NCI-H2171 (cell line): ENCODE measurements around the gene TMEM127.
"Not testable (repeated sequence)": the region's sequence is repeated elsewhere in the genome, so short reads cannot be mapped to it uniquely, and the experiment has no call there.

Source experiments
- DNase-seq: peaks from one replicate; lab custom pipeline; 2025; lab: John Stamatoyannopoulos, UW

The TMEM127 gene

DNA sequence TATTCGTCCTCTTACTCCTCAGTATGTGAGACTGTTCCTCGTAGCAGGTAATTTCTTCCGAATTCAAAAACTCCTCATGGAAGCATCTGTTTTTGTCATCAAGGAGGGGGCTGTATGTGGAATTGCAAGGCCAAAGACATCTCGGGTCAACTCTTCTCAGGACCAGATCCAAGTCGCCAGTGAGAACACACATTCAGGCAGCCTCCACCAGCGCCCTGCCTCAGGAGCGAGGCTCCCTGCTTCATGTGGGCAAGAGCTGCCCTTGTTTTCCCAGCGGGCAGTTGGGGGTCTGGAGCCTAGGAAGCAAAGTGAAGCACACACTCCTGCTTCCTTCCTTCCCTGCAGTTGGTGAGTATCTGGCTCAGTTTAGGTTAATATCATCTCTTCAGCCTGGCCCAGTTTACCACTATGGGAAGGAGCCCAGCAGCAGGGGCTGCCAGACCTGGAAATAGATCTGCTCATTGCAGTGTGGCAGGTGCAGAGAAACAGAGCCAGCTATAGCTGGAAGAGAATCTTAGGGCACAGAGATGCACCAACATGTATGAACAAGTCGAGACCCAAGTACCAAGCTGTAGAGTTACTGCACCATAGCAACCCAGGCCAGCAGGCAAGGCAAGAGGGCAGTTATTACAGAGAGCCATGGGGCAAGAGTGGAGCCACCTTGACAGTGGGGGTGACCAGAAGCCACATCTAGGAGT is 25.3 kb downstream of the TMEM127 start:
- peak; percentile 46 for DNase-seq

DNA sequence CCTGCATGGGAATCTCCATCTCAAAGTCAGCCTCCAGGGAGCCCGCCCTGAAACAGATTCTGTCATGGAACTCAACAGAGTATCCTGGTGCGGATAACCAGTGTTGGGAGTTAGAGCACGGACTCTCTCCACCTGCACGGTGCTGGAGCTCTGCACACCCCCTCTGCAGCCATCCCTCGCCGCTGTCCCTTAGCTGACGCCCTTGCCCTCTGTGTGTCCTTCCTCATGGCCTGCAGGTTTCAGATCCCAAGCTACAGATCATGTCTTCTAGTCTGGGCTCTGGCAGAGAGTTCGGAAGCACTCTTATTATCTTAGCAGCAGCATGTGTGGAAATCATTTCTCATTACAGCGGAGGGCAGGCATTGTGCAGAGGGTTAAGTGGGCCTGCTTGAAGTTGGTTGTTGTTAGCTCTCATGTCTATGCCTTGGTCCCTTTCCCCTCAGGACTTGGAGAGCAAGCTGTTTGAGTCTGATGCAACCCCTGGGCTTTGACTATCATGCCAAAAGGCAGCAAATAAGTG is 26.0 kb downstream of the TMEM127 start:
- no peak for DNase-seq

DNA sequence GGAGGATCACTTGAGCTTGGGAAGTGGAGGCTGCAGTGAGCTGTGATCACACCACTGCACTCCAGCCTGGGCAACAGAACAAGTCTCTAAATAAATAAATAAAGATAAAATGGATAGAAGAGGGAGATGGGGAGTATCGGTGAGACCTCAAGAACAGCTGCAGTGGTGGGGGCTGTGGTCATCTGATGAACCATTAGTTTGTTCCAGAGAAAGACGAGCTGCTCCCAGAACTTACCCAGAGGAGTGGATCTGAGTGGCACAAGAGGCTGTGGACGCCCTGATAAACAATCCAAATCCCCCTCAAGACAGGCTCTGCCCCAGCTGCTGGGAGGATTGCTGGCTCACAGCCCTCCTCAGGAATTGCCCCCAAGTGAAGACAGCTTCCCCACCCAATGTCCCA is 26.7 kb downstream of the TMEM127 start:
- no peak for DNase-seq

DNA sequence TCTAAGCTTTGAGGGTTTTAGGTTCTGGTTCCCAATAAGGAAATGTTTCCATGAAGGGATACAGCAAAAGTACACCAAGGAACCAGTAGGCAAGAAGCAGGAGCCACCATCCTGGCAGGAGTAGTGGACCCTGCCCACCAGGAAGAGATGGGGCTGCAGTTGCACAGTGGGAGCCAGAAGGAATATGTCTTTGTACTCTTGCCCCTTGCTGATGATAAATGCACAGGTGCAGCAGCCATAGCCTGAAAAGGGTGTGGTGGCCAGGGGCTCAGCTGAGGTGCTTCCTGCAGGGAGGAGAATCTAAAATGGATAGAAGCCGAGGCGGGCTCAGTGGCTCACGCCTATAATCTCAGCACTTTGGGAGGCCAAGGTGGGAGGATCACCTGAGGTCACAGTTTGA is 27.5 kb downstream of the TMEM127 start:
- no peak for DNase-seq

DNA sequence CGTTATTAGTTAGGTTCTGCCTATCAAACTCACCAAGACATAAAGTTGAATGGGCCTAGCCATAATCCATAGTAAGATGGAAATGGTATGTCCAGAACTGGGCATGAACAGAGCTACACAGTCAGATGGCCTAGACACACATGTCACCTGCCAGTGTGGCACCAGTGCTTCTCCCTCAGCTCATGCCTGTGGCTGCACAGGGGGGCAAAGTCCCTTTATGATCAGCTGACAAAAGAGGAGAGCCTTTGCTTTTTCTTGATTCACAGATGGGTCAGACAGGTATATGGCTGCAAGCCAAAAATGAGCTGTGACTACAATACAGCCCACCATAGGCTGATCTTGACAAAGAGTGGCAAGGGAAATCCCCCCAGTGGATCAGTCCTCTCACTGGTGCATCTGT is 28.9 kb downstream of the TMEM127 start:
- no peak for DNase-seq

DNA sequence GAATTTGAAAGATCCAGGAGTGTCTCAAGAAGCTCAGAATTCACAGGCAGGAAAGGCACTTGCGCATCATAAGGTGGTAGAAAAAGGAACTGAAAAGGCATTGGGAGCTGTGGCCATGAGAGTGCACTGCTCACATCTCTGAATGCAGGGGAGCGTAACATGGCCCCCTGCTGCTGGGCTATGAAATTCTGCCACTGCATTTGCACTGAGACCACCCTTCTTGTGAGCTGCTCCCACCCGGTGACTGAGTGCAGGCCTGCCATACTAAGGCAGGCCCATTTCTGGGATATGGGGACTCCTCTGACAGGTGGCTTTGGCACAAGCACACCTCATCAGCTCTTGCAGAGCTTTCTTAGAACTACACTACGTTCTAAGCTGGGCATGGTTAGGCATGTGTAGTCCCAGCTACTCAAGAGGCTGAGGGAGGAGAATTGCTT is 31.9 kb downstream of the TMEM127 start:
- no peak for DNase-seq

DNA sequence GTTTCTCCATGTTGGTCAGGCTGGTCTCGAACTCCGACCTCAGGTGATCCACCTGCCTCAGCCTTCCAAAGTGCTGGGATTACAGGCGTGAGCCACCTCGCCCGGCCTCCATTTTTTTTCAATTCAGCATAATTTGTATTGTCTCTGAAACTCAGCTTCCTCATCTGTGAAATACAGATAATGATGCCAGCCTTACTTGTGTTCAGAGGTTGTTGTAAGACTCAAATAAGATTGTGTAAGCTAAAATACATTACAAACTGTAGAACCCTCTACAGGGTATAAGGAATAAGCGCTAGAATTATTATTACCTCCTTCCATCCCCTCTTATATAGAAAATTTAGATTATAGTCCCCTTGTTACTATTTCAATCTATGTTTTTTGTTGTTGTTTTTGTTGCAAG is 32.4 kb downstream of the TMEM127 start:
- no peak for DNase-seq

DNA sequence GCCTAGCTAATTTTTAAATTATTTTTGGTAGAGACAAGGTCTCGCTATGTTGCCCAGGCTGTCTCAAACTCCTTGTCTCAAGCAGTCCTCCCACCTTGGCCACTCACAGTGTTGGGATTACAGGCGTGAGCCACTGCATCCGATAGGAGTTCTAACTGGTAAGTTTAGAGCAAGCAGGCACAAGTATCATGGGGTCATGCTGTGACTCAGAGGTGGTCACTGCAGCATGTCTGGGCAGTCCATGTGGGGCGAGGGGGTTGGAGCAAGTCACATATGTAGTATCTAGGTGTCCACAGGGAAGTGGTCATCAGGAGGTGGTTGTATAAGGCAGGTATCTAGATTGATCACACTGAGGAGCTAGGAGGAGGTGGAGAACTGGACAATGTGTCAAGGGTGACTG is 34.5 kb downstream of the TMEM127 start:
- DNase-seq = no peak

DNA sequence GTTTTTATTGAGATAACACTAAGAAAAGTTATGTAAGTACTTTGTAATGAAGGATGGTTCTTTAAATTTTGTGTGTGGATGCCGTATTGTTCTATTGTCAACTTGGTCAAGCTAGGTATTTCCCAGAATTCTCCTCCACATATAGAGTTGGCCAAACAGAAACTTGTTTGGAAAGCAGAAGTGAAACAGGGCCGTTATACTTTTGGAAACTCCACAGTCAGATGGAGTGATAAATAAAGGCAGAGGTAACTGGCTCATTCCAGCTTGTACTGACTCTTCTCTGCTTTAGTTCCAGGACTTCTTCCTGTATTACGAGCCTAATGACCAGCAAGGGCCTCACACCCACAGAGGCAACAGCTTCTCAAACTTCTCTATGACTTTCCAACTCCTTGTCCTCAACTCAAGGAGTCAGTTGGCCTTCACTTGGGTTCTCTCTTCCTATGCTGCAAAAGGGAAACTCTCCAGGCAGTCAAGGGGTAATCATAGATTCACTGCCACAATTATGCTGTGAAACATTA is 40.7 kb downstream of the TMEM127 start:
- DNase-seq = no peak

DNA sequence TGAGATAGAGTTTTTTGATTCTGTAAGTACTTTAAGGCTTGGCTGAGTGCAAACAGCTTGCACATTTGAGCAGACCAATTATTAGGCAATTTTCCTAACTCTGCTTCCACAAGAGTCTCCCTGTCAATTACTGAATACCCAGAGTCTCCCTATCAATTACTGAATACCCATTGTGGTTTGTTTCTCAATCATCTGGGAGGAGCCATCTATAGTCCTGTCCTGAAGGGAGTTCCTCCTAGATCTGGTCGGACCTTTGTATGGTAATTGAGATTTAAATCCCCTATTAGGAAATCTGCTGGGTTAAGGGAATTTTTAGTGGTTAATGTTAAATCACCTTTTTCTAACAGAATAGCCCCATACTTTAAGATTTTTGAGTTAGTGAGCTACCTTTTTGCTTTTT is 44.7 kb downstream of the TMEM127 start:
- not testable (repeated sequence) for DNase-seq

DNA sequence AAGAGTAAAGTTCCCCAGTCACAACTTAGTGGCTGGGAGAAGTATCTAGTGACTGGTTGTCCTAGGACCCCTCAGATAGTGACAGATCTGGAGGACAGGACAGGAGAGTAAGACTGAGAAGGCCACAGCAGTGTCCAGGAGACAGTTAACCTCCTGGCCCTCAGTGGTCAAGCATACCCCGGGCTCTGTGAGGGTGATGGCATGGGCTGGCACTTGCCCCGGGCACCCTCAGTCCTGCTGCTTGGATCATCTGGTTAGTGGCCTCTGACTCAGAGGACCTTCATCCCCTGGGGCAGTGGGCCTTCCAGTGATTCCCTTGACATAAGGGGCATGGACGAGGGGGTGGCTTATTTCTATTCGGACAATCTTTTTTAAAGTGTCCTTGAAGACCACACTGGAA is 45.8 kb downstream of the TMEM127 start:
- not testable (repeated sequence) for DNase-seq

DNA sequence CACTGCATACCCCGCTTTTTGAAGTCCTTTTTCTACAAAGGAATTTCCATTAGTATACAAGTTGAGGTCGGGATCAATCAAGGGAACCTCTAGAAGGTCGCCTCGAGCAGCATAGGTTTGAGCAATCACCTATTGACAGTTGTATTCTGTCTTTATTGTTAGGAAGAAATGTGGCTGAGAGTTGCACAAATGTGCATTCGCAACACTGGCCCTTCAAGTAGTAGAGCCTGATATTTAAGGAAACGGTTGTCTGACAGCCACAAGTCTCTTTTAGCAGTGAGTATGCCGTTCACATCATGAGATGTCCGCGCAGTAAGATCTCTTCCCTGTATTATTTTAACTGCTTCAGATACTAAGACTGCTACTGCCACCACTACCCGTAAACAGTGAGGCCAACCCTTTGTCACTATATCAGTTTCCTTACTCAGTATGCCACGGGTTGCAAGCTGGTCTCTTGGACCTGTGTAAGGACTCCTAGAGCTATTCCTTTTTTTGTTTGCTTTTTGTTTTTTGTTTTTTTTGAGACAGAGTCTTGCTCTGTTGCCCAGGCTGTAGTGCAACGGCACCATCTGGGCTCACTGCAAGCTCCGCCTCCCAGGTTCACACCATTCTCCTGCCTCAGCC is 47.2 kb downstream of the TMEM127 start:
- no peak for DNase-seq

DNA sequence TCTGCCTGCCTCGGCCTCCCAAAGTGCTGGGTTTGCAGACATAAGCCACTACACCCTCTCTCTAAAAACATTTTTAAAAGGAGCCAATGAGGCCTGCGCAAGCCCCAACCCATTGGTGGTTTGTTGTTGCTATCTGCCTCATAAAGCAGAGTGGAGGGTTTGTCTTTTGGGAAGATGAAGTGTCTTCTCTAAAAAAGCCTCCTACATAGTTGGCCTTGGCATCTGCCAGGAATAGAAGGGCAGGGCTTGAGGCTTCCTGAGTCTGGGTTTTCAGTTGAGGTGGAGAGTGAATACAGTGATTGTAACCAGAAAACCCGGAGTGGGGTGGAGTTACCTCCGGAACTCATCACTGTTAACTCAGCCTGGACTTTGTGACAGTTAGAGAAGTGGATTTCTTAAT is 51.2 kb downstream of the TMEM127 start:
- no peak for DNase-seq

DNA sequence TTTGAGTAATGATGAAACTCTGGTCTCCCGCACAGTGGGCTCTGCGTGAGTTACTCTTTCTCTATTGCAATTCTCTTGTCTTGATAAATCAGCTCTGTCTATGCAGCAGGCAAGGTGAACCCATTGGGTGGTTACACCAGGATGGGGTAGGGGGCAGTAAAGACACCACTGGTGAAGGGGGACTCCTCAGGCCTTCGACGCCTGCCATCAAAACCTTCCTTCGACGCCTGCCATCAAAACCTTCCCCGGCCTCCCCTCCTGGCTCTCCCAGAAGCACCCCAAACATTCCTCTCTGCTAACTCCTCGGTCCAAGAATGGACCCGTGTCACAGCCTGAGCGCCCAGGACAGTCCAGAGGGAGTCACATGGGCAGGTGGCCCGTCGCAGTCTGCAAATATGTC is 52.4 kb downstream of the TMEM127 start:
- DNase-seq = no peak

DNA sequence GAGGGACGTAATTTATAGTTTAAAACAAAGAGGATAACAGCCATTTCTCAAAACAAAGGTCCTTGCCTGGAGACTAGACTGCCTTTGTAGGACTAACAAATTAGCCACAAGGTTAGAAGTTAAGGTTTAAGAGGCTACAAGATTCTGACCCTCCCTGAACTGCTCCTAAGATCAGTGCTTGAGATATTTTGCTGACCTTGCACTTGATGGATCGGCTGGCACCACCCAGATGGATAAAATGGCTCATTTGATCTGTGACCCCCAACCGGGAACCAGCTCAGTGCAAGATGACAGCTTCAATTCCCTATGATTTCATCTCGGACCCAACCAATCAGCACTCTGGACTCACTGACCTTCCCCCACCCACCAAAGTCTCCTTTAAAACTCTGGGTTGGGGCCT is 53.5 kb downstream of the TMEM127 start:
- no peak for DNase-seq

DNA sequence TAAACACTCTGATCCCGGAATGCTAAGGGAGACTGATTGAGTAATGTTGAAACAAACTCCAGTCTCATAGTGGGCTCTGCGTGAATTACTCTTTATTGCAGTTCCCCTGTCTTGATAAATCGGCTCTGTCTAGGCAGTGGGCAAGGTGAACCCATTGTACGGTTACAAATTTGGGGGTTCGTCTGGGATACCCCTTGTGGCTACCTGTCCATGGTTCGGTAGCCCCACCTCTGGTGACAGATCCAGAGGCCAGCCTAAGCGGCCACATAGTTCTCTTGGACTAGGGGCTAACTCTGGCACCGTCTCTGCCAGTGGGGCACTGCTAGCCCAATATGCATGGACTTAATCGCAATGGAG is 56.1 kb downstream of the TMEM127 start:
- no peak for DNase-seq

DNA sequence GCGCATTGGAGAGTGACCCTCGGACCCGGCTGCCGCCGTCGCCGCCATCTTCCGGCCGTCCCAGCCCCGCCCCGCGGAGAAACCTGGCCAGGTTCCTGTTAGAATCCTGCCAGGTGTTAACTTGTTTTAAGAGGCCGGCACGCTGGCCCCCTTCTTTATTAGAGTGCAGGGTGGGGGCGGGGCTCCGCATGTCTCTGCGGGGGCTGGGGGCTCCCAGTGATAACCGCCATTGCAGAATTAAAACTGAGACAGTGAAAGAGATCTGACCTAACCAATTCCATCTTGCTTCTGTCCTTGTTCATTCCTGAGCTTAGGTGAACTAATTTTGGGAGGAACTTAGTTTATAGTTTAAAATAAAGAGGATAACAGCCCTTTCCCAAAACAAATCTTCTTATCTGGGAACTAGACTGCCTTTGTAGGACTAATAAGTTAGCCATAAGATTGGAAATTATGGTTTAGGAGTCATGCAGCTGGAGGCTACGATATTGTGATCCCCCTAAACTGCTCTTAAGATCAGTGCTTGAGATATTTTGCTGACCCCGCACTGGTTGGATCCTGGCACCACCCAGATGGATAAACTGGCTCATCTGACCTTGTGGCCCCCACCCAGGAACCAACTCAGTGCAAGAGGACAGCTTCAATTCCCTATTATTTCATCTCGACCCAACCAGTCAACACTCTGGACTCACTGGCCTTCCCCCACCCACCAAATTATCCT is 56.6 kb downstream of the TMEM127 start:
- no peak for DNase-seq

DNA sequence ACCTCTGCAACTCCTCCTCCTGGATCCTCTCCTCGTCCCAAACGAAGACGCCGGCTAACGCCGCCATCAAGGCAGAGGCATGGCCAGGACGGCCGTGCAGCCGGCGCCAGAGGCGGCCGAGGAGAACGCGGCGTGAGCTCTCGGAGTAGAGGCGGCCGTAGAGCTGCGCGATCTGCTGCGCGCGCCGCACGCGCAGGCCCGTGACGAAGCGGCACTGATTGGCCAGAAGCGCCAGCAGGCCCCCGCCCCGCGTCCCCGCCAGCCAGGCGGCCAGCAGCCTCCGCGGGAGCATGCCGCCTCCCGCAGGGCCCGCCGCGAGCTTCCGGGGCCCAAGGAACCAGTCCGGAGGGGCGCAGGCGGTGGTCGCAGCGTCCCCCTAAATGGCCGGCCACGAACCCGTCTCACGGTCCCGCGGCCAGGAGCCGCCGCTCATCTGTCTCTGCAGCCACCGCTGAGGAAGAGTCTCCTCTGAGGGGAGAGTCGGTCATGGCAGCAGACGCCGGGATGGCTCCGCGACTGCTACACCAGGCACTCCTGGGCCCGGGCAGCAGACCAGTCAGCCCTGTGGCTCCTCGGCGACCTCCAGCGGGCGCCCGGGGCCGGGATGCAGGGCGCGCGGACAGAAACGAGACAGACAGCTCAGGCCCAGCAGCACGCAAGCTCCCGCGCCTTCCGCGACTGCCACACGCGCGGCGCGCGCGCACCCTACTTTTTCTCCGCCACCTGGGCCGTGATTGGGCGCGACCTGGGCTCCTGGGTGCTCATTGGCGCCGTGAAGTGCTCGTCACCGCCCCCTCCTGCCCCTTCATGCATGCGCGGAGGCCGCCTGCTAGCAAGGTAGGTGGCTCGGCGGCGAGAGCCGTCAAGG is 57.4 kb downstream of the TMEM127 start, which contains the start of gene STARD7:
Gene STARD7, minus strand, starts transcription at position 685 of the 868 bp plus-strand sequence. Its CDS starts 393 bp downstream, at position 292.
- peak; percentile 97 for DNase-seq

DNA sequence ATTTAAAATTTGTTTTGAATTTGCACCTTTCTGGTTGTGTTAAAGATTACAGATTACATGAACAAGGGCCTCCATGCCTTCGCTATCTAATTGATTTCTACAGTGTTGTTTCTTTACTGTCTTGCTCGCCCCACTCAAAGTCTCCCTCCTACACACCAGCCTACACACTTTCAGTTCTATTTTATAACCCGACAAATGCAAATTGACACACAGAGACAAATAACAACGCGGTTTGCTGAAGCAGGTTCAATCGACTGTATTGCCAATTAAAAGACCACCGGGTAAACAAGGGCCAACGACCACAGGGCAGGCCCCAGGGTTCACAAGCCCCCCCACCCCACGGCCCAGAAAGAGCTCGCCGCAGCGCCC is 58.0 kb downstream of the TMEM127 start:
- no peak for DNase-seq

DNA sequence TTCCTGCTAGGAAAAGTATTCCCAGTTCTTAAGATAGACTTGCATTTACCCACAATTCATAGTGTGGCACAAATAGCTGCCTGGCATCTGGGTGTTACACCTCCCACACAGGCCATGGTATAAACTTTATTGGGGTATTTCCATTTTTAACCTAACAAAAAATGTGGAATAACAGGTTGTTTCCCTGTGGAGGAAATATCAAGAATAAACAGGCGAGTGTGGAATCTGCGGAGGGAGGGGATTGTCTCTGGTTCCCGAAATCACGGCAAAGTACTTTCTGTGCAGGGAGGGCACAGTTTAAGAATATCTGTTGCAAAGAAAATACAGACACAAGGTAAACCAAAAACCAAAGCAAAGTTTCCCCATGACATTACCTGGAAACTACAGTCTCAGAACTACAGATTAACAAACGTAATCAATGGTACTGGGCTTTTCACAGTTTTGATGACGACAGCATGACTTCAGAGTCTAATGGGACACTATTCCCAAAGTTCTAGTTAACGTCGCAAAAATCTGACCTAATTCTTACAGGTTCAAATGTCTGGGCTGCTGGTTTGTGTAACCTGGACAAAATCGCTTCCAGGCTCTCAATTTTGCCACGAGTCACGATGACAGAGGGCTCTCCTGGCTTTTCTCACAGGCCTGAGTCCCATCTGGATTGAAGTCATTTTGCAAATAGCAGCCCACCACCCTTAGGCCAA is 58.6 kb downstream of the TMEM127 start:
- no peak for DNase-seq

DNA sequence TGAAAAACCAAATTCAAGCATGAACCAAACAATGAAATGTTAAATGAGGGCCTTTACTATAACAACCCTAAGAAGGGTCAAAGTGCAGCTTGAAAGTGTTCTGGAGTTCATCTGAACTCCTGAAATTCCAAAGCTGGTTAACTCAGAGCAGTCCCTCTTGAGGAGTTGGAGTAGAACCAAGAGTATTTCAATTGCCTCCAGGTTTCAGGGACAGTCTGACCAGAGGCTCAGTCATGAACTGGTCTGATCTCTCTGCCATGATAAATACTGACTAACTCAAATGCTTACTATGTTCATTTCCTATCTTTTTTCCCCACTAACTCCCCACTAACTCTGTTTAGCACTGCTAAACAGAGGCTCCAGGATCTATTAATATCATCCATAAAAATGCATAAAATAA is 59.9 kb downstream of the TMEM127 start:
- DNase-seq = no peak
